CD4-positive, alpha-beta T cell (primary cell): ENCODE results near the gene DR1. TPM values are rescaled to one million over a fixed set of nuclear protein-coding genes. Genes with fewer than 3 reads are reported as not detected.

ENCODE experiments used
- ATAC-seq: fragments of 200-7000 bp; cut with Tn5 transposase; one replicate; pipeline ENCODE4 v1.10.0; 2022; ENCODE audit warnings: mild to moderate bottlenecking; ENCODE audit not compliant: poor library complexity
- CTCF ChIA-PET: fragments of 350-600 bp; sonication (Branson Sonifier 250); formaldehyde crosslinking; loops from one replicate; lab custom pipeline; 2021; ENCODE audit warnings: antibody characterized with exemption, inconsistent platforms; lab: Charles Lee
- POLR2A ChIA-PET: fragments of 350-600 bp; sonication (Branson Sonifier 250); formaldehyde crosslinking; loops from one replicate; lab custom pipeline; 2021; ENCODE audit warnings: antibody characterized with exemption, inconsistent platforms; lab: Charles Lee
- DNase-seq, 14 experiments: peaks; one replicate each; pipeline ENCODE4 v3.0.0-alpha.2; 2013 to 2020; ENCODE audit warnings: mixed read lengths in 2 of 14
- H3K27ac ChIP-seq, 2 donors: one replicate each; pipeline versions ENCODE4 v1.5.1 to v1.7.0; 2013; ENCODE audit warnings: low read length in 2 of 2, low read depth in 1 of 2, mild to moderate bottlenecking in 1 of 2
- H3K27me3 ChIP-seq, 2 experiments: 1 replicate in 1 of 2; 2 replicates in 1 of 2; pipeline versions ENCODE4 v1.6.1 to v1.7.0; 2013; ENCODE audit warnings: low read length in 2 of 2, control low read depth in 1 of 2, mild to moderate bottlenecking in 1 of 2, moderate library complexity in 1 of 2; ENCODE audit not compliant: insufficient read depth in 2 of 2, control insufficient read depth in 1 of 2
- H3K36me3 ChIP-seq: one replicate; pipeline ENCODE4 v1.6.1; 2013; ENCODE audit warnings: low read length, control low read depth; ENCODE audit not compliant: insufficient read depth
- H3K4me1 ChIP-seq: one replicate; pipeline ENCODE4 v1.6.1; 2013; ENCODE audit warnings: low read length, control low read depth; ENCODE audit not compliant: insufficient read depth
- H3K4me3 ChIP-seq: one replicate; pipeline ENCODE4 v1.5.1; 2013; ENCODE audit warnings: mild to moderate bottlenecking, low read length, moderate library complexity
- H3K9me3 ChIP-seq, 2 experiments: 1 replicate in 1 of 2; 2 replicates in 1 of 2; pipeline versions ENCODE4 v1.6.1 to v1.7.0; 2013; ENCODE audit warnings: low read length in 2 of 2, mild to moderate bottlenecking in 2 of 2, control low read depth in 1 of 2, moderate library complexity in 1 of 2; ENCODE audit not compliant: control insufficient read depth in 1 of 2, insufficient read depth in 1 of 2
- H3K27ac Mint-ChIP-seq: one replicate; pipeline ENCODE4 v1.8.0; 2020; ENCODE audit warnings: mixed read lengths
- H3K27me3 Mint-ChIP-seq: one replicate; pipeline ENCODE4 v1.8.0; 2021; ENCODE audit warnings: mixed read lengths
- H3K36me3 Mint-ChIP-seq: one replicate; pipeline ENCODE4 v1.8.0; 2021; ENCODE audit warnings: low read depth, mixed read lengths
- H3K4me1 Mint-ChIP-seq: one replicate; pipeline ENCODE4 v1.8.0; 2021; ENCODE audit warnings: low read depth, mixed read lengths
- H3K4me3 Mint-ChIP-seq: one replicate; pipeline ENCODE4 v1.8.0; 2020; ENCODE audit warnings: mild to moderate bottlenecking, mixed read lengths
- H3K9me3 Mint-ChIP-seq: one replicate; pipeline ENCODE4 v1.8.0; 2020; ENCODE audit warnings: mixed read lengths
- CTCF ChIP-seq: fragments of 200-600 bp; IDR thresholded peaks from one replicate; pipeline ENCODE4 v1.8.0; 2022; ENCODE audit warnings: antibody characterized with exemption, mild to moderate bottlenecking
- intact Hi-C, 2 experiments: fragments of 100-400 bp; cut with DNase I in 1 of 2; cut with micrococcal nuclease in 1 of 2; formaldehyde crosslinking; loops; one replicate each; pipeline versions ENCODE4 v1.15.1 to v1.9.0; 2023 to 2025; cut with DNase I, micrococcal nuclease
- total RNA-seq, 174 experiments: library from RNA in 2 of 174; stranded (reverse) in 2 of 174; gene quantifications; one replicate each; pipeline ENCODE4 v1.2.3 and lab custom pipeline; 2021 to 2026

DR1 gene
- total RNA-seq, 2 experiments from 2014 or later: 51.4 to 54.4 TPM

- no peaks in the 10 kb centered on the region for H3K9me3 ChIP-seq
- H3K4me3 ChIP-seq: no peak overlapping the region
- no peak for DNase-seq
- intact Hi-C loops: no loop called here
- H3K27ac Mint-ChIP-seq: no peak overlapping the region
- ChIA-PET CTCF (no interaction called here), POLR2A (no interaction called here)
- H3K36me3 ChIP-seq: peaks cover 2% of the 10 kb centered on the region
- no peaks in the 10 kb centered on the region for H3K9me3 Mint-ChIP-seq
- no peaks in the 10 kb centered on the region for H3K4me1 ChIP-seq
- ATAC-seq: no peak
- H3K27me3 Mint-ChIP-seq: no peaks in the 10 kb centered on the region
- no peak for TF ChIP-seq CTCF
- no peaks in the 10 kb centered on the region for H3K27me3 ChIP-seq
- no peak overlapping the region for H3K27ac ChIP-seq
- peaks cover 29% of the 10 kb centered on the region for H3K36me3 Mint-ChIP-seq
- no peaks in the 10 kb centered on the region for H3K4me1 Mint-ChIP-seq
- H3K4me3 Mint-ChIP-seq: no peak overlapping the region
Observed at GRCh38 chr1:93321720-93322119, 24.0 kb upstream of the DR1 start.

GRCh38 chr1:93322349-93322748, 23.4 kb upstream of the DR1 start:
- no peaks in the 10 kb centered on the region for H3K9me3 ChIP-seq
- TF ChIP-seq CTCF: no peak
- CTCF ChIA-PET: no interaction called here
- peaks cover 29% of the 10 kb centered on the region for H3K36me3 Mint-ChIP-seq
- no peak overlapping the region for H3K4me3 ChIP-seq
- no peak for ATAC-seq
- H3K4me1 ChIP-seq: no peaks in the 10 kb centered on the region
- no peak overlapping the region for H3K4me3 Mint-ChIP-seq
- H3K27me3 Mint-ChIP-seq: no peaks in the 10 kb centered on the region
- intact Hi-C loops: no loop called here
- H3K4me1 Mint-ChIP-seq: no peaks in the 10 kb centered on the region
- H3K9me3 Mint-ChIP-seq: no peaks in the 10 kb centered on the region
- no peaks in the 10 kb centered on the region for H3K27me3 ChIP-seq
- peaks cover 2% of the 10 kb centered on the region for H3K36me3 ChIP-seq
- DNase-seq: no peak
- H3K27ac Mint-ChIP-seq: no peak overlapping the region
- H3K27ac ChIP-seq: no peak overlapping the region
- POLR2A ChIA-PET: no interaction called here

- Mint-ChIP-seq H3K4me3 (no peak overlapping the region), H3K9me3 (no peaks in the 10 kb centered on the region), H3K27ac (no peak overlapping the region), H3K4me1 (no peaks in the 10 kb centered on the region), H3K36me3 (peaks cover 26% of the 10 kb centered on the region), H3K27me3 (no peaks in the 10 kb centered on the region)
- intact Hi-C loops: no loop called here
- Histone ChIP-seq H3K36me3 (peaks cover 2% of the 10 kb centered on the region), H3K27me3 (no peaks in the 10 kb centered on the region), H3K4me3 (no peak overlapping the region), H3K4me1 (no peaks in the 10 kb centered on the region), H3K27ac (no peak overlapping the region), H3K9me3 (no peaks in the 10 kb centered on the region)
- POLR2A ChIA-PET: no interaction called here
- DNase-seq: no peak
- ATAC-seq: no peak
- CTCF ChIA-PET: no interaction called here
- no peak for TF ChIP-seq CTCF
Observed at GRCh38 chr1:93323185-93323820, 22.4 kb upstream of the DR1 start.
